DMS114 treated with DMSO at 0.1 percent for 48 hours (cell line): ENCODE measurements around the gene CCDC85C.

ENCODE experiments used
- DNase-seq: peaks from one replicate; lab custom pipeline; 2025; ENCODE audit not compliant: unreplicated experiment; lab: John Stamatoyannopoulos, UW

CCDC85C gene

DNA sequence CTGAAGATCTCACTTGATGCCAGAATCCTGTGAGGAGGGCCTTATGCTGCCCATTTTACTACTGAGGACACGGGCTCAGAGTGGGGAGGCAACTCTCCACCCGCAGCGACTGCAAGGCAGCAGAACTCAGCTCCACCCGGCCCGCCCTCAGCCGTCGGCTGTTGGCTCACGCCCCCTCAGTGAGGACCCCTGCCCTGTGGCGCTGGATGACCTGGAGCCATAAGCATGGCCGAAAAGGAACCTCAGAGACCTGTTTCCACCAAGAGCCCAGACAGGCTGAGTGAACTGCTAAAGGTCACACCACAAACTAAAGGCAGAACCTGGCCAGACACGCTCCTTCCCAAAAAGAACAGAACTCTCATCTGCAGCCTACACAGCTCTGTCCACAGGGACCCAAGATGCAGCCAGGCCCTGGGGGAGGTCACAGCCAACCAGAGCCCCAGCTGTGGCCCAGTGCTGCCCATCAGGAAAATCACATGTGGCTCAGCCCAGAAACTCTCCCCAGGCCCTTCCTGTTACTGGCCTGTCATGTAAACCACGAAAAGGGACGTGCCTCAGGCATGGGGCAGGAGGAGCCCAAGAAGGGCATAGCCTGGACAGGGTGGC is 90.0 kb downstream of the CCDC85C start:
- DNase-seq = no peak

DNA sequence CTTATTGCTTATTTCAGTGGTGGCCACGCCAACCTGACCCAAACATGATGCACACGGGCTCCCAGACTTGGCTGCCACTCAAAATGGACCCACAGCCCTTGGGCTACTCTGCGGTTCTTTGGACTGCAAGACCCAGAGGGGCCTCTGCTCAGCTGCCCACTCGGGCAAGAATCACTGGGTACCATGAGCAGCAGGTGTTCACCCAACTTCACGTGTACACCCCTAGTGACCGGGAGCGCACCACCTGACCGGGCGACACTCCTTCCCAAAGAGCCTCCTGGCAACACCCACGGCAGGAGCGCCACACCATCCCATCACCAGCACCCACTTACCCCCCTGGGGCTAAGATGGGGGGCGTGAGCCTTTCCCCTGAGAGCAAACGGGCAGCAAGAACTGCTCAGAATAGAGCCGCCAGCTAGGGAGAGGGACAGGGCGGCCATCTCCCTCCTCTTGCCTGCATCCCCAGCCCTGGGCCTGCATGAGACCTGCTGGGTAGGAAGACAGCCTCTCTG is 90.8 kb downstream of the CCDC85C start:
- no peak for DNase-seq

GRCh38 chr14:99512571-99513182 is 91.3 kb downstream of the CCDC85C start:
- DNase-seq = no peak

DNA sequence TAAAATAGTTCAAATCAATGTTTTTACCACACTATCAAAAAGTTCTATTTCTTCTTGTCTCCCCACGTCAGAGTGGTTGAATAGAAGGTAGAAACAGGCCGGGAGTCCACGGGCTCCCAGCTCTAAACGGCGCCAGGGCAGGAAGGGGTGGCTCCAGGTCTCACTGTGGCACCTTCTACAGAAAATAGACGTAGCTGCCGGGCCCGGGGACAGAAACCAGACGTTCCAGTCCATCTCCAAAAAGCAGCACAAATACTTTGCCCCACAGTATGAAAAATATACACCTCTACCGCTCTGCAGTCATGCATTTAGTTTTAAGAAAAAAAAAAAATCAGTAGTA is 91.9 kb downstream of the CCDC85C start:
- no peak for DNase-seq

DNA sequence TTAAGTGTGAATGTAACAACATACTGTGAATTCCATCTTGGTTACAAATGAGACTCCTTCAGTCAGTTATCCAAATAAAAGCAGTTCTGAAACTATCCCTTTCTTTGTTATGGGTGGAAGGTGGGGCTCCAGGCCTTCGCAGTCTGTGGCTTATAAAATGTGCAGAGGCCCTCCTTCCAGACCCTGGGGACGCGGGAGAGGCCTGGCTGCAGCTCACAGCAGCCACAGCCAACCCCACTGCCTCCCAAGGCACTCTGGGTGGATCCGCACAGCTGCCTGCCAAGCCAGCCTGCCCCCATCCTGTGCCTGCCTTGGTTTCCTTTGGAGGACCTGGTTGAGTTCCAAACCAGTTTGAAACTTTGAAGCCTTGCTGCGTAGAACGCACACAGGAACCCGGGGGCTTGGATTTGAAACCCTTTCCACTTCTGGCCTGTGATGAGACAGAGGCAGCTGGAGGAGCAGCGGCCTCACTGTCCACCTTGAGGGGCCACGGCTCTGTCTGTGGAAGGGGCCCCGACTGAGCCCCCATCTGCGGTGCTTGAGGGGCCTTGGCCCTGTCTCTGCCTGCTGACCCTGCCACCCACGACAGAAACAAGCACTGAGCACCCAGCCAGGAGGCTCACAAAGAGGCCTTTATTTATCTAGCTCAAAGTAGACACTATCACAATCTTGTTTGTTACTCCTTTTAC is 92.4 kb downstream of the CCDC85C start:
- no peak for DNase-seq

- no peak for DNase-seq
Observed at GRCh38 chr14:99510556-99511139, 93.4 kb downstream of the CCDC85C start.

GRCh38 chr14:99509871-99510555 is 94.0 kb downstream of the CCDC85C start:
- no peak for DNase-seq

- DNase-seq = no peak
Observed at GRCh38 chr14:99508896-99509629, 94.9 kb downstream of the CCDC85C start.

- DNase-seq = no peak
Observed at GRCh38 chr14:99507860-99508640, 96.0 kb downstream of the CCDC85C start.

GRCh38 chr14:99506276-99506675 is 97.7 kb downstream of the CCDC85C start:
- DNase-seq = no peak

DNA sequence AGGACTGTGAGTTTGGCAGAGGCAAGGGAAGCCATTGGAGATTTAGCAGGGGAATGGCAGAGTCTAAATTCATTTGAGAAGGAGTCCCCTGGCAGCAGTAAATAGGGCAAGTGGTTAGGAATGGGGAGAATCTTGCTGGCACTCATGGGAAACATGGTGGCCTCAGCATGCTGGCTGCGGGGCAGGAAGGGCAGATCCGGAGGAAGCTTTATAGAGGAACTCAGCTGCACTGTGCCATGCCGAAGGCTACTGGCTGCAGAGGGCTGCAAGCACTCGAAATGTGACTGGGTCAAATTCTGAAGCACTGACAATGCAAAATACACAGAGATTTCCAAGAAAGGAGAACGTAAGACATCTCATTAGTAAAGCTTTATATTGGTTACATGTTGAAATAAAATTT is 98.9 kb downstream of the CCDC85C start:
- no peak for DNase-seq

- no peak for DNase-seq
Observed at GRCh38 chr14:99503848-99504453, 100.1 kb downstream of the CCDC85C start.

DNA sequence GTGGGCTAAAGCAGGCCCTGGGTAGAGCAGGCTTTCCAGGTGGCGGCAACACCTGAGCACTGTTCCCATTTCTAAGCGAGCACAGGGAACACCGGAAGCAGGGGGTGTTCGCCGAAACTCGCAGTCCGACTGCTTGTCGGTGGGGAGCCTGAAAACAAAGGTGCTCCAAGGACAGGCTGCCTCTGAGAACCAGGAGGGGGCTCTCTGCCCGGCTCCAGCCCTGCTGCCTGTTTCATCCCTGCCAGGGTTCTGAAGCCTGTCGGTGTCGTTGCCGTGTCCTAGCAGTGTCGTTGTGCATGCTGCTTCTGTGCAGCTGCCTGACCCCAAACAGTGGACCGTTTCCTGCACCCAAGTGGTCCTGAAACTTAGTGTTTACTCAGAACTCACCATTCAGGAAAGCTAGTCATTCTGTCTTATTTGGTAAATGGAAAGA is 101.0 kb downstream of the CCDC85C start:
- DNase-seq = no peak

GRCh38 chr14:99497894-99498293 is 106.1 kb downstream of the CCDC85C start:
- no peak for DNase-seq

DNA sequence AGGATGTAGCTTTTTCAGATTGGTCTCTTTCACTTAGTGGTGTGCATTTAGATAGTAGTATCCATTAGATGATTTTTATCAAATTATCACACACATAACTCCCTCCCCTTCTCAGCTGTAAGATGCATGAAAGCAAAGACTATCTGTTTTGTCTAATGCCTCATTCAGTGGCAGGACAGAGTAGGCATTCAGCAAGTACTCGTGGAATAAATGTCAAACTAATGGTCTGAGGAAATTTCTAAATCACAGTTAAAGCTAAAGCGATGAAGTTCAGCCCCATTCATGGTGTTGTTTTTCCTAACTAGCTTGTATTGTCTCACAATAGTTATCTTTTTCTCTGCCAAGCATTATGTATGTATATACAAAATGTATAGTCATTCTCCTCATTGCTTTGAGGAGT is 106.7 kb downstream of the CCDC85C start:
- no peak for DNase-seq

DNA sequence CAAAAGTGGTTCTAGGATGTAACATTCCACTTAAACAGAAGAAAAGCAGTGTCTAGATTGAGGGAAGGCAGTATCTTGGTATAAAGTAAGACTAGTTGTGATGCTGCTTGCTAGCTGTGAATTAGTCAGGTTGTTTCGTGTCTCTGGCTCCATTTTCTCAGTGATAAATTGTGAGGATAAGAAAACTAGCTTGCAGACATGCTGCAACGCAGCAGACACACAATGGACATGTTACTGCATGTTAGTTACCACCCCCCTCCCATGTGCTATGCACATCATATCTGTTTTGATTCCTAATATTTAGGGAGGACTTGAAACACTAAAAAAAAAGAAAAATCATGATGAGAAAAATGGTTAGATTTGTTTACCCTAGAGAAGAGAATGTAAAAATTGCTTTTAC is 119.9 kb downstream of the CCDC85C start:
- DNase-seq = no peak

- no peak for DNase-seq
Observed at GRCh38 chr14:99481745-99482099, 122.3 kb downstream of the CCDC85C start.

- peak; percentile 100 for DNase-seq
Observed at GRCh38 chr14:99480917-99481744, 122.9 kb downstream of the CCDC85C start, which contains the start of gene CCNK. Gene CCNK, plus strand, starts transcription at chr14:99481409. Its CDS starts 11,269 bp downstream, at chr14:99492678.
